Progenitor cell of endocrine pancreas (in vitro differentiated cells): ENCODE results near the gene HPCAL4. TPM values are rescaled to one million over a fixed set of nuclear protein-coding genes. Genes with fewer than 3 reads are reported as not detected.

Experiments used
- DNase-seq: peaks from one replicate; pipeline ENCODE4 v3.0.0; 2021; ENCODE audit warnings: low spot score; ENCODE audit not compliant: unreplicated experiment
- H3K27ac Mint-ChIP-seq: 2 replicates; pipeline ENCODE4 v1.8.0; 2021; ENCODE audit warnings: mild to moderate bottlenecking, moderate library complexity, mixed read lengths
- H3K27me3 Mint-ChIP-seq: 2 replicates; pipeline ENCODE4 v1.8.0; 2021; ENCODE audit warnings: mixed read lengths
- H3K36me3 Mint-ChIP-seq: 2 replicates; pipeline ENCODE4 v1.8.0; 2022; ENCODE audit warnings: mixed read lengths; ENCODE audit not compliant: insufficient read depth
- H3K4me1 Mint-ChIP-seq: 2 replicates; pipeline ENCODE4 v1.8.0; 2021; ENCODE audit warnings: low read depth, mixed read lengths
- H3K4me3 Mint-ChIP-seq: 2 replicates; pipeline ENCODE4 v1.8.0; 2021; ENCODE audit warnings: low read depth, mild to moderate bottlenecking, moderate library complexity, mixed read lengths
- H3K9me3 Mint-ChIP-seq: 2 replicates; pipeline ENCODE4 v1.8.0; 2021; ENCODE audit warnings: low read depth, mixed read lengths
- CTCF ChIP-seq: fragments of 200-600 bp; sonication (generic); IDR thresholded peaks from one replicate; pipeline ENCODE4 v1.5.0; 2021; ENCODE audit warnings: antibody characterized with exemption, mild to moderate bottlenecking; ENCODE audit not compliant: unreplicated experiment
- total RNA-seq: library from RNA; stranded (reverse); gene quantifications from 2 replicates; pipeline ENCODE4 v1.2.1, GENCODE V29; 2021

The HPCAL4 gene
- total RNA-seq, 1 donor from 2014 or later, result not detected

DNA sequence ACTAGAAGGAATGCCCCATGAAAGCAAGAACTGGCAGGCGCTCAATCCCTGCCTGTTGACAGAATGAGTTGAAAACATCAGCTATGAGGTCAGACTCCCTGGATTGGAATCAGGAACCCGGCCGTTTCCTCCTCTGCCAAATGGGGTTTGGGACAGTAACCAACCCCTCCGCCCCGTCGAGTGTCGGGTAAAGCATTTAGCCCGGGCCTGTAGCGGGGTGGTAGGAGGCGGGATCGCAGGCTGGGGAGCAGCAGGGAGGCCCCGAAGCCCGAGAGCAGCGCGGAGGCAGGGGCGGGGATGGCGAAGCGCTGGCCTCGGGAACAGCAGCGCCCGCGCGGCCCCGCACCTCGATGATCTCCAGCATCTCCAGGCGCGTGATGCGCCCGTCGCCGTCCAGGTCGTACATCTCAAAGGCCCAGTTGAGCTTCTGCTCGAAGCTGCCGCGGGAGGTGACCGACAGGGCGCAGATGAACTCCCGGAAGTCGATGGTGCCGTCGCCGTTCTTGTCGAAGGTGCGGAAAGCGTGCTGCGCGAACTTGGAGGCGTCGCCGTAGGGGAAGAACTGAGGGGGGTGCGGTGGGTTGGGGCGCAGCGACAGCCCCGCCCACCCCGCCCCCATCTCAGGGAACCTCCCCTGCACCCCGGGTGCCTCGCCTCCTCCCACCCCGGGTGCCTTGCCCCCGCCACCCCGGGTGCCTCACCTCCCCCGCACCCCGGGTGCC, 7.5 kb downstream of the HPCAL4 start:
- Mint-ChIP-seq H3K27ac (no peak overlapping the region), H3K4me1 (no peaks in the 10 kb centered on the region), H3K36me3 (peaks cover 1% of the 10 kb centered on the region), H3K27me3 (peaks cover 91% of the 10 kb centered on the region), H3K9me3 (no peaks in the 10 kb centered on the region), H3K4me3 (no peak overlapping the region)
- DNase-seq, result no peak
- TF ChIP-seq CTCF, result no peak

GRCh38 chr1:39681999-39682398, 9.2 kb downstream of the HPCAL4 start:
- H3K36me3 Mint-ChIP-seq, result peaks cover 1% of the 10 kb centered on the region
- no peak overlapping the region for H3K27ac Mint-ChIP-seq
- no peak overlapping the region for H3K4me3 Mint-ChIP-seq
- no peak for TF ChIP-seq CTCF
- peaks cover 86% of the 10 kb centered on the region for H3K27me3 Mint-ChIP-seq
- no peaks in the 10 kb centered on the region for H3K9me3 Mint-ChIP-seq
- H3K4me1 Mint-ChIP-seq, result no peaks in the 10 kb centered on the region
- DNase-seq, result no peak

DNA sequence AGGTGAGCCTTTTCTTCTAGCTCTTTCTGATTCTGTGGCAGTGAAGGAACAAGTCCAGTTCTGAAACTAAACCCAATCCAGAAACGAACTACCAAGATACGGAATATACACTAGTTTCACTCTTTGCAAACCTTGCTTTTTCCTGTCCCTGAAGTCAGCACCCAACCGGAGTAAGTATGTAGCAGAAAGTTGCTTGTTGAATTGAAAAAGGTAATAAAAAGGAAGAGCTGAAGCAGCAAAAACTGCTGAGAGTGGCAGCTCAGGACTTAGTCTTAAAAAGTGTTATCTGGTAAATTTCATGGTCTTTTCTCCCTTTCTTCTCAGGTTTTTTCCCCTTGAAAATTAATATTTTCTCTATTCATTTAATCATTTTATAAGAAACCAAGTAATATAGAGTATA, 9.9 kb downstream of the HPCAL4 start:
- peaks cover 85% of the 10 kb centered on the region for H3K27me3 Mint-ChIP-seq
- no peak overlapping the region for H3K4me3 Mint-ChIP-seq

DNA sequence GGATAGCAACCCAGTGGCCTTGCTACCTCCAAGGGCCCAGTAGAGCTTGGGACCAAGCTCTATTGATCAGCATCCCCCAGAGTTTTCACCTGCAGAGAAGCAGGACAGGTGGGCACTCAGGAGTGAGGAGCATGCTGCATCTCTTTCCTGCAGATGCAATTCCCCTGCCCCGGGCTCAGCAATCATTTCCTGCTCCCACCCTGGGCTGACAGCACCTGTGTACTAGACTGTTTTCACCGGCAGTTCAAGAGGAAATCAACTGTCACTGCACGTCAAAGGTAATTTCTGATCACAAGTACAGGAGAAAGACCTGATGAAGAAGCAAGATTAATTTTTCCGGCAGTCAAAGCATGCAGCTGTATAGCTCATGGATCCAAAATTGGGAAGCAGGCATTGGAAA, 10.5 kb downstream of the HPCAL4 start:
- Mint-ChIP-seq H3K27me3 (peaks cover 83% of the 10 kb centered on the region), H3K27ac (no peak overlapping the region), H3K36me3 (peaks cover 1% of the 10 kb centered on the region), H3K4me1 (no peaks in the 10 kb centered on the region), H3K9me3 (no peaks in the 10 kb centered on the region), H3K4me3 (no peak overlapping the region)
- no peak for TF ChIP-seq CTCF
- DNase-seq, result no peak

More for the DNA sequence above, 9.9 kb downstream of the HPCAL4 start:
- Mint-ChIP-seq H3K36me3 (peaks cover 1% of the 10 kb centered on the region), H3K27ac (no peak overlapping the region), H3K9me3 (no peaks in the 10 kb centered on the region), H3K4me1 (no peaks in the 10 kb centered on the region)
- no peak for DNase-seq
- no peak for TF ChIP-seq CTCF

GRCh38 chr1:39679821-39680220, 11.4 kb downstream of the HPCAL4 start:
- H3K27me3 Mint-ChIP-seq, result peaks cover 81% of the 10 kb centered on the region
- H3K9me3 Mint-ChIP-seq, result no peaks in the 10 kb centered on the region
- no peak for DNase-seq
- no peak overlapping the region for H3K27ac Mint-ChIP-seq
- no peaks in the 10 kb centered on the region for H3K4me1 Mint-ChIP-seq
- TF ChIP-seq CTCF, result no peak
- no peak overlapping the region for H3K4me3 Mint-ChIP-seq
- peaks cover 1% of the 10 kb centered on the region for H3K36me3 Mint-ChIP-seq
